Activated CD8-positive, alpha-beta memory T cell treated with anti-CD3 and anti-CD28 coated beads for 36 hours (primary cell): ENCODE results near the gene CIZ1. TPM values are rescaled to one million over a fixed set of nuclear protein-coding genes. Genes with fewer than 3 reads are reported as not detected.

Experiments used
- CTCF ChIA-PET: fragments of 350-600 bp; sonication (Branson Sonifier 250); formaldehyde crosslinking; loops from one replicate; lab custom pipeline; 2021; ENCODE audit warnings: antibody characterized with exemption; lab: Charles Lee
- POLR2A ChIA-PET: fragments of 350-600 bp; sonication (Branson Sonifier 250); formaldehyde crosslinking; loops from one replicate; lab custom pipeline; 2021; ENCODE audit warnings: antibody characterized with exemption; lab: Charles Lee
- total RNA-seq, 2 experiments: library from RNA; stranded (reverse); gene quantifications; one replicate each; pipeline ENCODE4 v1.2.3, GENCODE V29; 2021

Gene CIZ1
- total RNA-seq, 2 experiments from 2014 or later: 115 to 119 TPM

DNA sequence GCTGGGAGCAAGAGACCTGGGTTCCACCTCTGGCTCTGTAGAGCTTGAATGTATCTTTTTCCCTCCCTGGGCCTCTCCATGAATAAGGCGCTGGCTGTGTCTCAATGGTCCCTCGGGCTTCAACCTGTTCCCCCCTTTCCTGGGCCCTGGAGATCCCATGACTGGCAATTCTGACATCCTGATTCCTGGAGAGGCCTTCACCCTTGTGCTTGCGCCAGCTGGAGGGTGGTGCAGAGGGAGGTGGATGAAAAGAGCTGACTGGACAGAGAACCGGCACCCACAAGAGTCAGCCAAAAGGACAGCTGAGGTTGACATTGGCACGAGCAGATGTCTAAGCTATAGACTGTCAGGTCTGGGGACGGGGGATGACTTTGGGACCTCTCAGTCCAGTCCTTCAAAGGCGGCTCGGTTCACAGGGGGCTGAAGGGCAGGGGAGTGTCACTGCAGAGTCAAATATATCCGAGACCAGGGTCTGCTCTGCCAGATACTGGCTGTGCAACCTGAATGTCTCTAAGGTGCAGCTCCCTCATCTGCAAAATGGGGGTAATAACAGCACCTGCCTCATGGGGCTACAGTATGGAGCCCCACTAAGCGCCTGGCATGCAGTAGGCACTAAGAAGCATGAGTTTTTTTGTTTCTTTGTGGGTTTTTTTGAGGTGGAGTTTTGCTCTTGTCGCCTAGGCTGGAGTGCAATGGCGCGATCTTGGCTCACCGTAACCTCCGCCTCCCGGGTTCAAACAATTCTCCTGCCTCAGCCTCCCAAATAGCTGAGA, 25.6 kb upstream of the CIZ1 start:
- ChIA-PET CTCF (interaction anchor here (0.6 kb wide), 1 partner anchor 95 kb away, joined by 3 read pairs; no protein-coding TSS in a partner anchor), POLR2A (no interaction called here)

DNA sequence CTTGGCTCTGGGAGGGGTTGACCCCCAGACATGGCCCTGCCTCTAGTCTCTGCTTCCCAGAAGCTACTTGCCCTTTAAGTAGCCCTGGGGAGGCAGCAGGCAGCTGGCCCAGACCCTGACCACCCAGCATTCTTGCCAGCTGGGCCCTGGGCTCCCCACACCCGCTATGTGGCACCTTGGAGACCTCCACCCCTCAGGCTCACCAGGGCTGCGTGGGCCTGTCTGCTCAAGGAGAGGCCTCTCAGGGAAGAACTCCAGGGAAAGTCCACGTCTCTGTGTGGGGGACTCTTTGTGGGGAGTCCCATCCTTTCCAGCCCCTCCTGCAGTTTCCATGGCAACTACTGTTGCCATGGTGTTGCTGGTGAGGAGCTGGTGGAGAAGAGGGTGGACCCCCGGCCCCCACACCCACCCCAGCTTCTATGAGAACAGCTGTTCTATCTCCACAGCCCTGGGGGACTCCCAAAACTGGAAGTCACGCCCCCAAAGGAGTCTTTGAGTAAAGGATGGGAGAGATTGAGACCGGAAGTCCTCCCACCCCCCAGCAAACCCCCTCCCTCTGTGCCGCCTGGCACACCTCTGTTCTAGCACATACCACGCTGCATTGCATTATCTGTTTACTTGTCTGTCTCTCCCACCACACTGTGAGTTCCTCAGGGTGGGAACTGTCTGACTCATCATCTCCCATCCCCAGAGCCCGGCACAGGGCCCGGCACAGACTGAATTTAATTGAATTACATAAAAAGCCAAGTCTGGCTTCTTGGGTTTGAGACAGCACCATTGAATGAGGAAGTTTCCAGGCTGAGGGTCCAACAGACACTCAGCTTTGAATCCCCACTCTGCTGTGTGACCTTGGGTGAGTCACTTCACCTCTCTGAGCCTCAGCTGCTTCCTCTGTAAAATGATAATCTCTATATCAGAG, 24.4 kb upstream of the CIZ1 start:
- CTCF ChIA-PET: interaction anchor here (1.0 kb wide), 1 partner anchor 53 kb away, joined by 3 read pairs; no protein-coding TSS in a partner anchor
- POLR2A ChIA-PET: no interaction called here

DNA sequence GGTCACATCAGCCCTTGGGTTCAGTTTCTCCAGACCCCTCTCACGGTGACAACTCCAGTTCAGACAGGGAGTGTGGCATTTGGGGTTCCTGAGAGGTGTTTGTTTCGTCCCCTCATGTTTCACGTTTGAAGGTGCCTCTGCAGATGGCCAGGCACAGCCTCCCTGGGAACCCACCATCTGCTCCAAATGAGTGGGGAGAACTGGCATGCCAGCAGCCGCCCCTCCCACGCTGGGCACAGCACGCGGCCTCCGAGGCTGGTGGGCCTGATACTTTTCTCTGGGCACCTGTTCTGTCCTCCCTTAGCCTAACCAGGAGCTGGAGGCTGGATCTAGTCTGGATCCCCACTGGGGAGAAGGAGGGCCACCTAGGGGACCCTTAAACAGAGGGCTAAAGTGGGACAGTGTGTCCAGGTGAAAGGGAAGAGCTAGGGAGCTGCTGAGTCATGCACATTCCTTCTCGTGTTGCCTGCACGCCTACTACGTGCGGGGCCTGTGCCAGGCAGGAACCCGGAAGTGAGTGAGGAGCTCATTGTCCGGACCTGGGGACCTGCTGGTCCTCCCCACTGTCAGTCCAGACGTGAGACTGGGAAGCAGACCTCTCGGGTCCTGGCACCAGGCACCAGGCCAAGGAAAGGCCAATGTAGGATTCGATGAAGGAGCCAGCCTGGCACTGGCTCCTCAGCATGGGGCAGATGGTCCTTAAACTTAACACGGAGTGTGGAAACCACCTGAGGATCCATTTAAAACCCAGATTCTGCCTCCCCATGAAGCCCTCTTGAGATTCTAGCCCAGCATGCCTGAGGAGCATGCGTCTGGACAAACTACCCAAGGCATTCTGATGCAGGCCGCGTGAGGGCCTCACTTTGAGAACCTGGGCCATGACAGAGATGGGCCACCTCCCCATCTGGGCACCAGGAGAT, 23.5 kb upstream of the CIZ1 start:
- CTCF ChIA-PET: interaction anchor here (1.0 kb wide), 1 partner anchor 54 kb away, joined by 3 read pairs; no protein-coding TSS in a partner anchor
- POLR2A ChIA-PET: no interaction called here

DNA sequence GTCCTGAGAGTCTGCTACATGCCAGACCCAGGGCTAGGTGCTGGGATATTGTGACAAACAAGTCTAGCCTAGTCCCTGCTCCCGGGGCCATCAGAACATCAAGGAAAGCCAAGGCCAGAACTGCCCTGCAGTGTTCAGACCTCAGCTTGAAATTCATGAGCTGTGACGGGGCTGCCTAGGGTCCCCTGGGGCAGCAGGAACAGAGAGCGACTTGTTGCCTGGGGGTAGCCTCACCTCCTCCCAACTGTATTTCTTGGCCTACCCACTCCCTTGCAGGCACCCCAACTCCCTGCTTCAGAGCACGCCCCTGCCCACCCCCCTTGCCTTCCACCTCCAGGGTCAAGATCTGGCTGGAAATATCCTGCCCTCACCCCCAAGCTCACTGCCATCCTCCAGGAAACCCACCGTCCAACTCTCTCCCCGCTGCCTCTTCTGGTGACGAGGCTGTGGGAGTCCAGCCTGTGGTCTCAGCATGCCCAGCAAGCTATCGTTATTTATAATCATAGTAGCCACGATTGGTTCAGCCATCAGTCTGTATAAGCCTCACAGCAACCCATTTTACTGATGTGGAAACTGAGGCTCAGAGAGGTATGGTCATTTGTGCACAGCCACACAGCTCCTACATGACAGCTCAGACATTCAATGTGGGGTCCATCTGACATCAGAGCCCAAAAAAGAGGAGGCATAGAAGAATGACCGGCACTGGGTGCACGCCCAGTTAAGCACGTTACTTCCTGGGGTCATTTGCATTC, 22.6 kb upstream of the CIZ1 start:
- CTCF ChIA-PET: no interaction called here

DNA sequence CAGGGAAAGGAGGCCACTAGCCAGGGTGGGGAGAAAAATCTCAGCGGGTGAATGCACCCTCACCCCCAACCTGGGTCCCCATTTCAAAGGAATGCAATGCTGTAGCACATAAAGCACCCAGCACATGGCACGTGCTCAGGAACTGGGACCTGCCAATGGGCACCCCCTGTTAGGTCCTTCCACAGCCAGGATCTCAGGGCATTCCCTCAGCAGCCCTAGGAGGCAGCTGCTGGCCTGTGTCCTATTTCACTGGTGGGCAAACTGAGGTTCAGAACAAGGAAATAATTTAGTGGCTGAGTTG, 20.6 kb upstream of the CIZ1 start:
- ChIA-PET POLR2A (no interaction called here), CTCF (interaction anchor here (1.0 to 1.4 kb wide), 2 partner anchors 21 to 120 kb away, joined by 3 to 7 read pairs; no protein-coding TSS in a partner anchor)

More for the DNA sequence above, 22.6 kb upstream of the CIZ1 start:
- POLR2A ChIA-PET: no interaction called here

DNA sequence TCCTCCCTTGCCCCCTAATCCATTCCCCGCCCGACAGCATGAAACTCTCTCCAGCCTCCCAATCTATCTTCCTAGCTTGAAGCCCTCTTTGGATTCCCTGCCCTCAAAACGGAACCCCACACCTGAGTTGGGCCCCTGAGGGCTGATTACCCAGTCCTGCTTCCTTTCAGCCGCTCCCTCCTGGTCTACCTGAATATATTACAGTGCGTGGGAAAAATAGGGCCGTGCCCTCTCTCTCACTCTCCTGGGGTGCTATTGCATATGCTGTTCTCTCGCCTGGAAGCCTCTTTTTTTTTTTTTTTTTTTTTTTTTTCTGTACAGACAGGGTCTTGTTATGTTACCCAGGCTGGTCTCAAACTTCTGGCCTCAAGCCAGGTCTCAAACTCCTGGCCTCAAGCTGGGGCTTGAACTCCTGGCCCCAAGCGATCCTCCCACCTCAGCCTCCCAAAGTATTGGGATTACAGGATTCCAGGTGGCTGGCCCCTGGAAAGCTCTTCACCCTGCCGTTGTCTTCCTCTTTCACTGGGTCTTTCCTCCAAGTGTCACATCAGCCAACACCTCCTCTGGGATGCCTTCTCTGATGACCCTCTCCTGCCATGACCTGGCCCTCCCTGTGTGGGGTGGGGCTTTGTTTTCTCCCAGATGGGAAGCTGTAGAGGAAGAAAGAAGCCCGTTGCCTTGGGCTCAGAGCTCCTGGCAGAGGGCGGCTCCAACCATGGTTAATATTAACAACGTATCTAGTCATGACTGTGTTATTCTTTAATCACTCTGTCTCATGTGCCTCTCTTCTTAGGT, 20.0 kb upstream of the CIZ1 start:
- CTCF ChIA-PET: interaction anchor here (1.0 to 1.4 kb wide), 2 partner anchors 21 to 120 kb away, joined by 3 to 7 read pairs; no protein-coding TSS in a partner anchor
- POLR2A ChIA-PET: no interaction called here

DNA sequence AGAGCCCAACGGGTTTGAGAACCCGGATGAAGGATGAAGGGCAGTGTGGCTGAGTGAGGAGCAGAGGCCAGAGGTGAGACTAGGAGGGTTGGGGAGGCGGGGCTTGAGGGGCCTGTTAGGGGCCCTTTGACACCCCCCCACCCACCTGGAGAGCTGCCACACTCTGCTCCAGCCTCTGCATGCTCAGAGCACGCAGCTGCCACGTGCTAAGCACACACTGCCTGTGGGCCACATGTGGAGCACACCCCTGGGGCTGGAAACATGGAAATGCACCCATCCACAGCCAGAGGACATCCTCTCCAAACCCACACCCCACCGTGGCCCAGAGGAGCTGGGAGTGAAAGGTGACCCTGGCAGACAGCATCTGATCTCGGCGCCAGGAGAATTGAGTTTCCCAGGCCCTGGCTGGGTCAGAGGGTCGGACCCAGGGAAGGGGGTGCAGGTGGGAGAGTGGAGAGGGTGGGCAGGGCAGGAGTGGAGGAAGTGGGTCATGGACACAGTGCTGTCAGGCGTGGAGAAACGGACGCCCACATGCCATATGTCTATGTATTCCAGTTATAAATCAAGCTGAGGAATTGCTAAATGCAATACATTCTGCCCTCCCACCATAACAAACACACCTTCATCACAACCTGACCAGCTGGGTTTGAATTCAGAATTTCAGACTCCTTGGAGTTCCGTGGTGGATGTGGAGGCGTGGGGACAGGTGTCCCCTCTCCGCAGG, 17.7 kb upstream of the CIZ1 start:
- ChIA-PET POLR2A (interaction anchor here (0.5 kb wide), 1 partner anchor 765 kb away, joined by 4 read pairs; no protein-coding TSS in a partner anchor), CTCF (interaction anchor here (0.6 to 1.1 kb wide), 2 partner anchors 15 to 153 kb away, joined by 3 read pairs; no protein-coding TSS in a partner anchor)

DNA sequence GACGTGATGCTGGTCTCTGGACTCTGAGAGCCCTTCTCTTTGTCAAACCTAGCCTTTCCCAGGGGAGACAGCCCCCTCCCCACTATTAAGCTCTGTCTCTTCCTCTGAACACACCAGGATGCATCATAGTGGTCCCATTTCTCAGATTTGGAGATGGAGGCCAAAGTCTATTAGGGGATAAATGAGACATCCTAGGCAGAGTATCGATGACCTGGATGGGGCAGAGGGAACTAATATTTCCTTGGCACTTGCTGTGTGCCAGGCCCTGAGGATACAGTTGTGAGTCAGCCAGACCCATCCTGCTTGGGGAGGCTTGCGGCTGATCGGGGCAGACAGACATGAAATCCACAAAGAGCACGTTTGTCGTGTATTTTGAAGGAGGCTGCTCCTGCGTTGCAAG, 17.0 kb upstream of the CIZ1 start:
- ChIA-PET POLR2A (interaction anchor here (0.5 kb wide), 1 partner anchor 766 kb away, joined by 4 read pairs; no protein-coding TSS in a partner anchor), CTCF (no interaction called here)

DNA sequence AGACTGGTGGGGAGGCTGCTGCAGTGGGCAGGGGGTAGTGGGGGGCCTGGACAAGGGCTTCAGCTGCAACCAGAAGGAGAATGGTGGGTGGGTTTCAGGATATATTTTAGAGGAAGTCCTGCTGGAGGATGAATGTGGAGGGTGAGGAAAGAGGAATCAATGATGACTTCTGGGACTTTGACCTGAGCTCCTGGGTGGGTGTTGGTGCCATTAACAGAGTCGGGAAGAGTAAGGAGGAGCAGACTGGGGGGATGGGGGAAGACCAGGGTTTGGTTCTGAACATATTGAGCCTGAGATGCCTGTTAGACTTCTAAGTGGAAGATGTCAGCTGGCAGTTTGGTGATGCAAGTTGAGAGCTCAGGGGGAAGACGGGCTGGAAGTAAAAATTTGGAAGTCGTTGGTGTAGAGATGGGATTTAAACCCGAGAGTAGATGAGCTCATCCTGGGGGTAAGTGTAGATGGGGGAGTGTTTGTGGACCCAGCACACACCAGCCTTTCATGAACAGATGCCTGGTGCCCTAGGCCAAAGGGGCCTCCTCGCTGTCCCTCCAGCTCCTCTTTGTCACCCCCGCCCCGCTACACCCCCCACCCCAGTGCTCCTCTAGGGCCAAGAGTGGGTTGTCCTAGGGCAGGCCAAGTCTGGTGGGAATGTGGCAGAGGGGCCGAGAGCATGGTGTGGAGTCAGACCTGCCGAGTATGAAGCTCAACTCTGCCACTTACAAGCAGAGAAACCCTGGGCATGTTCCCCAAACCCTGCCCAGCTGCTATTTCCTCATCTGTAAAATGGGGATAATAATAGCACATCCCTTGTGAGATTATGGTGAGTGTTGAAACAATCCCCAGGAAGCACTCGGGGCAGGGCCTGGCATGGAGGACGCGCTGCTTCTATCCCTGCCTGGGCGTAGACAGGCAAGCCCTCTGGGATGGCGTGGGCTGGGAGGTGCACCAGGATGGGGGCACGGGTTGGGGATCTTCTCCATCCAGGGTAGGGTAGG, 15.8 kb upstream of the CIZ1 start:
- ChIA-PET POLR2A (no interaction called here), CTCF (interaction anchor here (0.6 kb wide), 1 partner anchor 36 kb away, joined by 3 read pairs; no protein-coding TSS in a partner anchor)

DNA sequence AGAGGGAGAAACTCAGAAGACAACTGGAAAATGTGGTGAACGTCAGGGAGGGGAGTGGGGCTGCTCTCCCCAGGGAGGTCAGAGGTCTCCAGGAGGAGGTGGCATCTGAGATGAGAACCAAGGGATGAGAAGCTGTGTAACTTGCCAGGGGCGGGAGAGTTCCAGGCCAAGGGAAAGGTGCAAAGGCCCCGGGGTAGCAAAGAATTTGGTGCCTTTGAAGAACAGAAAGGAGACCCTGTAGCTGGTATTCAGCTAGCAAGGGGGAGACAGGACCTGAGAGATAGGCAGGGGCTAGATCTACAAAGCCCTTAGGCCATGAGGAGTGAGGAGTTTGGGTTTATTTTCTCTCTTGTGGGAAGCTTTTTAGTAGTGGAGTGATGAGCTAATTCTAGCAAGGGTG, 15.1 kb upstream of the CIZ1 start:
- POLR2A ChIA-PET: no interaction called here
- CTCF ChIA-PET: interaction anchor here (0.6 kb wide), 1 partner anchor 35 kb away, joined by 3 read pairs; no protein-coding TSS in a partner anchor

DNA sequence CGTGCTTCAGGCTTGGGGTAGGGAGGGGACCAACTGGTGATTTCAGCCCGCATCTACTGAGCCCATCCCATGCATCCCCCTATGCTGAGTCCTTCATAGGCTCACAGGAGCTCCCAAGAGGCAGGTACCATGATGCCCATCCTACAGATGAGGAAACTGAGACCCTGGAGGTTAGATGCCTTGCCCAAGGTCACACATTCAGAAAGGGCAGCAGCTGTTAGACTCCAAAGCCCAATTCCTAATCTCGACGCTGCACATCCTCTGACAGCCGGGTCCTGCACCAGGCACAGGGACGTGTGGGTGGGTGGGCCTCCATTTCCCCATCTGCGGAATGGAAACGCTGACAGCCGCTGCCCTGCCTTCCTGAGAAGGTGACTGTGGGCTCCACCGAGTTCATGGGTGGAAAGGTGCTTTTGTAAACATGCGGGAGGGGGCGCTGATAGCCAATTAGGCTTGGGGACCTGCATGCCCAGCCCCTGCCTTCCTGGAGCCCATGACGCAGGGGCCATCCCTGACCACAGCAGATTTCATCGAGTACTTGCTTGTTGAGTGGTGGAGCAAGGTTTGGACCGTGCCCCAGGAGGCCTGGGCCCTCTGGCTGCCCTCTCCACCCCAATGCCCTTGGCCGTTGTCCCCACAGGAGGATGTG, 14.0 kb upstream of the CIZ1 start:
- POLR2A ChIA-PET: no interaction called here

DNA sequence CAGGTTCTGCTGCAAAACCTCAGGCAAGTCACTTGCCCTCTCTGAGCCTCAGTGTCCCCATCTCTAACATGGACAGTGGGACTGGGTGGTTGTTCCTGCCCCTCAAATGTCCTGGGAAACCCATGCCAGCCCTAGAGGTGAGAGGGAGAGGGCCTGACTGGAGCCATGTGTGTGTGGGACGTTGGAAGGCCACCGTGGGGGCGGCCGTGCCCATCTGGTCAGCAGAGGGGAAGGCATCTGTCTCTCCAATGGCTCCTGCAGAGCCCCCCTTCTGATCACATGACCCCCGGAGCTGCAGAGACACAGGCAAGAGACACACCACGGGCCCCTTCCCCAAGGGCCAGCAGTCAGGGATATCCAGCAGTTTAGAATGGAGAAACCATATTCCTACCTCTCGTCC, 13.5 kb upstream of the CIZ1 start:
- ChIA-PET POLR2A (no interaction called here), CTCF (interaction anchor here (1.4 kb wide), 1 partner anchor 14 kb away, joined by 4 read pairs; no protein-coding TSS in a partner anchor)

More for the DNA sequence above, 14.0 kb upstream of the CIZ1 start:
- CTCF ChIA-PET: interaction anchor here (1.4 kb wide), 1 partner anchor 14 kb away, joined by 4 read pairs; no protein-coding TSS in a partner anchor

DNA sequence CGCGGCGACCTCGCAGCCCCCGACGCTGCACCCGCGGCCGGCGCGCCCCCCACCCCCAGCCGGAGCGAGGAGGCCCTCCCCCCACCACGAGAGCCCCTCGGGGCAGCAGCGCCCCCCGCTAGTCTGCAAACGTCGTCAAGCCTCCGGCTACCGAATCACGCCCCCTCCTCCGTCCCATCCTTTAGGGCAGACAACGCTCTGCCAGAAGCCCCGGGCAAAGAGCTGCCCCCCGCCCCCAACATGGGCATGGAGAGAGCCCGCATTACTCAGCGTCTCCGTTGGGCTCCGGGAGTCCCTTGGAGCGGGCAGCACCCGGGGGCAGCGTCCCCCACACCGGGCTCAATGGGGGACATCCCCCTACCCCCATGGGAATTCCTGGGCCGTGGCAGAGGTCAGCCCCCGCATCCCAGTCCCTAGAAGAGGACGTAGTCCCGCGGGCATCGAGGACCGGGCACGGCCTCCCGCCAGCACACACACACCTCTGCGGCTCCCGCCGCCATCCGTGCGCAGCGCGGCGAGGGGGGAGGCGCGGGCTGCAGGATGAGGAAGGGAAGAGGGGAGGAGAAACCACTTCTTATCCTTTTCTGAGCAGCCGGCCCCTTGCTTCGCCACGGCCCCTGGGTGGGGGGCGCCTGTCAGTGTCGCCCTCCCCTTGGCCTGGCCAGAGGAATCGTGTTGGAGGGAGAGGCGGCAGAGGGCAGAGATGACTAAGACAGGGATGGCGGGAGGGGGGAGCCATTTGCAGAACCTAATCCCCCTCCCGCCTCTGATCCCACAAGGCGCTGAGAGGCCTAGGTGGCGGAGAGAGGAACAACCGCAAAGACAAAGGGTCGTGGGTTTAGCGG, 12.6 kb upstream of the CIZ1 start:
- POLR2A ChIA-PET: no interaction called here
- CTCF ChIA-PET: no interaction called here
